Right lobe of liver (tissue), 6 donors: ENCODE results near the gene OBSL1. TPM values are rescaled to one million over a fixed set of nuclear protein-coding genes. Genes with fewer than 3 reads are reported as not detected.

Experiments used
- ATAC-seq, 4 donors: fragments of 200-7000 bp; cut with Tn5 transposase; one replicate each; pipeline ENCODE4 v1.9.1; 2020; ENCODE audit warnings: mild to moderate bottlenecking in 4 of 4, moderate library complexity in 4 of 4
- DNase-seq, 3 donors: peaks; one replicate each; pipeline ENCODE4 v3.0.0-alpha.2; 2020
- H3K27ac ChIP-seq, 3 donors: fragments of 200-600 bp; one replicate each; pipeline ENCODE4 v1.8.0; 2022
- H3K27me3 ChIP-seq, 2 donors: fragments of 200-600 bp; one replicate each; pipeline ENCODE4 v1.8.0; 2022
- H3K36me3 ChIP-seq, 4 donors: fragments of 200-600 bp; sonication (generic) in 1 of 4; one replicate each; pipeline versions ENCODE4 v1.5.1 to v1.8.0; 2017 to 2022; ENCODE audit warnings: control low read depth in 1 of 4
- H3K4me1 ChIP-seq, 4 donors: fragments of 200-600 bp; sonication (generic) in 1 of 4; one replicate each; pipeline versions ENCODE4 v1.5.1 to v1.8.0; 2017 to 2022; ENCODE audit warnings: control low read depth in 1 of 4
- H3K4me3 ChIP-seq, 3 donors: fragments of 200-600 bp; one replicate each; pipeline ENCODE4 v1.8.0; 2022
- H3K9me3 ChIP-seq, 4 donors: fragments of 200-600 bp; sonication (generic) in 1 of 4; one replicate each; pipeline versions ENCODE4 v1.5.1 to v1.8.0; 2017 to 2022; ENCODE audit warnings: control low read depth in 1 of 4
- POLR2A ChIP-seq: fragments of 450-650 bp; IDR thresholded peaks from one replicate; pipeline ENCODE4 v1.6.1; 2017; ENCODE audit warnings: antibody characterized with exemption, mild to moderate bottlenecking
- WGBS: methylation state at CpG from one replicate; pipeline ENCODE4 v1.1.6; 2018; ENCODE audit warnings: low coverage, low lambda C conversion rate; ENCODE audit not compliant: insufficient coverage; ENCODE audit errors: missing lambda C conversion rate; 5-methylcytosine and 5-hydroxymethylcytosine counted together
- intact Hi-C, 2 donors: fragments of 100-400 bp; cut with DNase I; formaldehyde crosslinking; loops; one replicate each; pipeline versions ENCODE4 v1.11.2 to v1.14.1; 2022
- total RNA-seq, 6 experiments: library from RNA; depleted of rRNA in 2 of 6; stranded (reverse); fragments of >200 nt in 2 of 6; fragmentation: NEBNext Ultra II Directional in 3 of 6; extraction: Animal tissue kit (Norgen Biotek cat#: 25700) in 3 of 6; gene quantifications; one replicate each; pipeline versions ENCODE4 v1.1.0 to v1.2.4, GENCODE V29; 2016 to 2023
- TF ChIP-seq, protein P1 (sequence below), 4 donors: fragments of 200-600 bp in 3 of 4; fragments of 450-650 bp in 1 of 4; IDR thresholded peaks; one replicate each; pipeline versions ENCODE4 v1.5.1 to v1.8.0; 2016 to 2022; ENCODE audit warnings: antibody characterized with exemption in 4 of 4, mild to moderate bottlenecking in 2 of 4
- donor health status: DM: no; HTN: yes; CAD: no.
- donor health status: DM: no; HTN: no; CAD: no.
- donor health status: DM: no; HTN: no; CAD: no.
- donor health status: DM: no; HTN: yes; CAD: no.
- donor health status: DM: no; HTN: yes; CAD: no.

Gene OBSL1
- total RNA-seq, 6 experiments from 2014 or later: 27.0 to 42.5 (median 39.4) TPM

DNA sequence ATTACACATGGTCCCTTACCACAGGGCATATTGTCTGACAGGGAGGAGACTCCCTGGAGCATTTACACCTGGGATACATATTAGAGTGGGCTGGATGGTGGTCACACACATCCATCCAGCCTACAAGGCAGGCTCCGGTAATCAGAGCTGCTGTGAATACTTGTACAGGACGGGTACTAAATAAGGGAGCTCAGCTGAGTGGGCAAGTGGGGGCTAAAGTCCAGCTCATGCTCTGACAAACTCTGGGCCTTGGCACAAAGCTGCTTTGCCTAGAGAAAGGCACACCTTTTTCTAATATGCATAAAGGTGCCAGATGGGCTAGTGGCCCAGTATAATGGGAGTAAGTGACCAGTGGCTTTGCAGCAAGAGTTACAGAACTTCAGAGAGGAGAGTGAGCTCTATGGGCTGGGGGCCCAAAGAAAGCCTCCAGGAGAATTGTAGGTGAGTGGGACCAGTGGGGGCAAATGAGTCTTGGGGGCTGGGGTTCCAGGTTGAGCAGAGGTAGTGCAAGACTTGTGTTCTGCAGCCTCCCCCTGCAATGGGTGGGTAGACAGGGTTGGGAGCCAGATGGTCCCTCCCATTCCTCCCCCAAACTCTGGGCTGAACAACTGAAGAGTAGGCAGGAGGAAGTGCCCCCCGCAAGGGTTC, 25.9 kb downstream of the OBSL1 start:
- H3K27me3 ChIP-seq: no peaks in the 10 kb centered on the region
- ATAC-seq: no peak

DNA sequence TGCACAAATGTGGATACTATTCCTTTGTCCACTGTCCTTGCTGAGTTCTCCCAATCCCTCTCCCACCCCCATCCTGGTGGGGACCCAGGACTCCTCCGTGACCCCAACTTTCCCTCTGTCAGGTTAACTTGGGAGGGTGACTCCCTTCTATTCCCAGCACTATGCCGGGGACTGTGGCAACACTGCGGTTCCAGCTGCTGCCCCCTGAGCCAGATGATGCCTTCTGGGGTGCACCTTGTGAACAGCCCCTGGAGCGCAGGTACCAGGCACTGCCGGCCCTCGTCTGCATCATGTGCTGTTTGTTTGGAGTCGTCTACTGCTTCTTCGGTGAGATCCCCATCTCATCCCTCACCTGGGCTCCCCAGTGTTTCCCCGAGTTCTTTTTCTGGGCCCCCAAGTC, 26.8 kb downstream of the OBSL1 start:
- peak overlapping the region in 1 of 3 donors; percentile 89 for H3K4me3 ChIP-seq
- H3K27ac ChIP-seq: no peak overlapping the region
- DNase-seq (no peak), ATAC-seq (no peak)
- WGBS: 31% methylated on average over 6 of the region's 9 CpGs
- no peak for TF ChIP-seq POLR2A
- TF ChIP-seq, protein P1, sequence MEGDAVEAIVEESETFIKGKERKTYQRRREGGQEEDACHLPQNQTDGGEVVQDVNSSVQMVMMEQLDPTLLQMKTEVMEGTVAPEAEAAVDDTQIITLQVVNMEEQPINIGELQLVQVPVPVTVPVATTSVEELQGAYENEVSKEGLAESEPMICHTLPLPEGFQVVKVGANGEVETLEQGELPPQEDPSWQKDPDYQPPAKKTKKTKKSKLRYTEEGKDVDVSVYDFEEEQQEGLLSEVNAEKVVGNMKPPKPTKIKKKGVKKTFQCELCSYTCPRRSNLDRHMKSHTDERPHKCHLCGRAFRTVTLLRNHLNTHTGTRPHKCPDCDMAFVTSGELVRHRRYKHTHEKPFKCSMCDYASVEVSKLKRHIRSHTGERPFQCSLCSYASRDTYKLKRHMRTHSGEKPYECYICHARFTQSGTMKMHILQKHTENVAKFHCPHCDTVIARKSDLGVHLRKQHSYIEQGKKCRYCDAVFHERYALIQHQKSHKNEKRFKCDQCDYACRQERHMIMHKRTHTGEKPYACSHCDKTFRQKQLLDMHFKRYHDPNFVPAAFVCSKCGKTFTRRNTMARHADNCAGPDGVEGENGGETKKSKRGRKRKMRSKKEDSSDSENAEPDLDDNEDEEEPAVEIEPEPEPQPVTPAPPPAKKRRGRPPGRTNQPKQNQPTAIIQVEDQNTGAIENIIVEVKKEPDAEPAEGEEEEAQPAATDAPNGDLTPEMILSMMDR (IDR thresholded peaks at IDR 0.05): no peak
- peaks cover 0 to 18% (median 5%) of the 10 kb centered on the region in 4 donors for H3K4me1 ChIP-seq
- no peaks in the 10 kb centered on the region for H3K36me3 ChIP-seq
- H3K27me3 ChIP-seq: no peaks in the 10 kb centered on the region
- H3K9me3 ChIP-seq: no peaks in the 10 kb centered on the region
- intact Hi-C loops: no loop called here

More for the DNA sequence above, 25.9 kb downstream of the OBSL1 start:
- no peak for TF ChIP-seq POLR2A
- TF ChIP-seq, protein P1 (IDR thresholded peaks at IDR 0.05): no peak
- Histone ChIP-seq H3K9me3 (no peaks in the 10 kb centered on the region), H3K27ac (no peak overlapping the region), H3K36me3 (no peaks in the 10 kb centered on the region), H3K4me1 (peaks cover 0 to 18% (median 5%) of the 10 kb centered on the region in 4 donors), H3K4me3 (no peak overlapping the region)
- no peak for DNase-seq
- 40% methylated on average over 2 of the region's 3 CpGs for WGBS
- intact Hi-C loops: no loop called here

DNA sequence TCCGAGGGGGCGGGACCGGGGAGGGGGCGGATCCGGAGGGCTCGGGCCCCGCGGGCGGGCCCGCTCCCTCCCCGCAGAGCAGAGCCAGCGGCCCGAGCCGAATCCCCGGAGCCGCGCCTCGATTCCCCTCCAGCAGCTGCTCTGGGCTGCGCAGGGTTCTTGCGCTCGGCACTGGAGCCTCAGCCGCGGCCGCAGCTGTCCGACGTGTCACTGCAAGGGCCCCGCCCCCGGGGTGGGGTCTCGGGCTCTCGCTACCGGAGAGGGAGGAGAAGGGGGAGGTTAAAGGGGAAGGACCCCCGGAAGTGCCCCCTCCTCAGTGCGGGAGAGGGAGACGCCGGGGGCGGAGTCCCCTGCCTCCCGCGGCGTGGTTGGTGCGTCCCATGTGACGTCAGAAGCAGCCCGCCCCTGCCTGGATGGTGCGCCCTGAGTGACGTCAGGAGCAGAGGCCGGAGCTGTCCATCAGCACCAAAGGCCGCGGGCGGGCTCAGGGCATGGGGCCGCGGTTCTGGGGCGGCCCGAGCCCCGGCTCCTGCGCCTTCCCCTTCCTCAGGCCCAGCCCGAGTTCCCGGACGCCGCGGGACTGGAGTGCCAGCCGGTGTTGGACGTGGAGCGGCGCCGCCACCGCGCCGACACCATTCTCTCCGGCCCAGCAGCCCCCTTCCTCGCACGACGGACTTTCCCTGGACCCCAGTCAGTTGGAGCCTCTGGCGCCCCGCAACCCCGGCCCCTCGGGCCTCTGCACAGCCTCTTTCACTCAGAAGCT, 27.6 kb downstream of the OBSL1 start, which contains the start of the genes CHPF and TMEM198:
Gene CHPF, minus strand, starts transcription at position 214 of the 763 bp plus-strand sequence. CDS start 271 bp downstream, outside the sequence.
Gene TMEM198, plus strand, starts transcription at position 433 of the 763 bp plus-strand sequence. CDS start 700 bp downstream, outside the sequence.
- no peaks in the 10 kb centered on the region for H3K9me3 ChIP-seq
- H3K4me3 ChIP-seq: peak within 1 kb of the TSS; percentile 72 to 89 (median 78)
- TF ChIP-seq, protein P1 (IDR thresholded peaks at IDR 0.05): no peak
- peak; percentile 72 for TF ChIP-seq POLR2A
- peak; percentile 98 to 99 (median 99) for DNase-seq
- WGBS: 0% methylated on average over 5 of the region's 75 CpGs
- peak within 1 kb of the TSS; percentile 50 to 88 (median 79) for H3K27ac ChIP-seq
- H3K4me1 ChIP-seq: peaks cover 0 to 18% (median 5%) of the 10 kb centered on the region in 4 donors
- H3K27me3 ChIP-seq: no peaks in the 10 kb centered on the region
- intact Hi-C loops: no loop called here
- H3K36me3 ChIP-seq: no peaks in the 10 kb centered on the region
- peak; percentile 92 to 95 (median 93) for ATAC-seq

DNA sequence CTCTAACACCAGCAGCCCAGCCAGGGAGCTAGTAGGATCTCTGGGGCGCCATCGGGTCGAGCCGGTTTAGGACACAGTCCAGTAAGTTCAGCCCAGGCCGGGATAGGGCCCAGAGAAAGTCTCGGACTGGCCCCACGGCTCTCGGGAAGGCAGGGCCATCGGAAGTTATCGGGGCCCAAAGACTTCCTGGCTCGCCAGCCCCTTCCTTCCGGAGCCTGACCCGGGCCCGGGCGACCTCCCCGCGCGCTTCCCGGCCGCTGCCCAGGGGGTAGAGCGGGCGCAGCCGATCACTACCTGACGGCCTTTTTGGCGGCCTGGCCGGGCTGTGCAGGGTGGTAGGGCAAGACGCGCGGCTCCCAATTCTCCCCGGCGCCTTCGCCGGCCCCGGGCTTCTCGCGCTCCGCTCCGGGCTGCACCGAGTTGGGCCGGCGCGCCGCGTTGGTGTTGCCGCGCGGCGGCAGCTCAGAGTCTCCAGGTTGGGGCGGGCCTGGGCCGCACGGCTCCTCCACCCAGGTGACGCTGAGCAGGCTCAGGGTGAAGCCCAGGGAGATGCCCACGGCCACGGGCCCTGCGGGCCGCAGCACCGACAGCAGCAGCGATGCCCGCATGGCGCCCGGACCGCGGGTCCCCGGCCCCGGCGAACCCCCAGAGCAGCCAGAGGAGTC, 28.3 kb downstream of the OBSL1 start:
- ATAC-seq (peak; percentile 8 to 51 (median 34)), DNase-seq (peak in 1 of 3 donors; percentile 37)
- Histone ChIP-seq H3K4me1 (peaks cover 0 to 18% (median 5%) of the 10 kb centered on the region in 4 donors), H3K27me3 (no peaks in the 10 kb centered on the region), H3K27ac (peak overlapping the region; percentile 50 to 88 (median 79)), H3K4me3 (peak overlapping the region; percentile 72 to 89 (median 78)), H3K36me3 (no peaks in the 10 kb centered on the region), H3K9me3 (no peaks in the 10 kb centered on the region)
- WGBS: 0% methylated on average over 2 of the region's 66 CpGs
- TF ChIP-seq, protein P1 (IDR thresholded peaks at IDR 0.05): no peak
- no peak for TF ChIP-seq POLR2A
- intact Hi-C loops: no loop called here
